ENCODE results near the gene CERS6. TPM values are rescaled to one million over a fixed set of nuclear protein-coding genes. Genes with fewer than 3 reads are reported as not detected.

The CERS6 gene
- total and polyA plus RNA-seq, 2 experiments from 2014 or later = 40.9 to 99.1 TPM

DNA sequence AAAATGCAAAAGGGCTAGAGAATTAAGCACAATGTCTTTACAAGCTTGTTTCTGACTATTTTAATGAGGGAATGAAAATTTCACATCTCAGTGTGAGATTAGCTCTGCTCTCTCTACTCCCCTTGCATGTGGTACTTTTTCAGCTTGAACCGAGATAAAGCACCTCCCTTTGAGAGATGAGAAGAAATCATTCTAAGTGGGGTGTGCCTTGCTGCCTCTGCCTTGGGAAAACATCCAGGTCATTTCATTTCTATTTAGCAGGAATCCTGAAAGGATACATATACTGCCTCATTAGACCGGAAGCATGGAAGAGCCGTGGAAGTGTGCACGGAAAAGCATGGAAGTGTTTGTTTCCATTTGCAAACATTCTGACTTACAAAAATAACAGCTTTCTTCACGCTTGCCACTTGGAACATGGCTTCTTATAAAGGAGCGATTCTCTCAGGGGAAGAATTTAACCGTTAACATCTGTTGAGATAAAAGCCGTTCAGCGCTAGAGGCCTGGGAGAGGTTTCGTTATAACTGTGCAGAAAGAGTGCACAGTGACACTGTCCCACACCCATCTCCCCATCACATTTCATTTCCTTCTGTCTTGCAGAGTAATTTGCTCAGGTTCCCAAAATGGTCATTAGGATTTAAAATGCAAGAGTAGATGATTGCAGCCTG, 363.1 kb downstream of the CERS6 start:
- TF ChIP-seq CTCF (IDR thresholded peaks at IDR 0.05; ENCODE audit: poor library complexity) = no peak
- TF ChIP-seq EZH2 (IDR thresholded peaks at IDR 0.05; ENCODE audit: borderline replicate concordance) = no peak
- no peak for TF ChIP-seq EZH2phosphoT487 (IDR thresholded peaks at IDR 0.05; ENCODE audit: low read depth, severe bottlenecking, unreplicated experiment)
- Histone ChIP-seq H3K4me2 (no peak overlapping the region), H3K36me3 (replicated peaks; ENCODE audit: insufficient read depth, low read depth) (no peaks in the 10 kb centered on the region), H3K79me2 (no peaks in the 10 kb centered on the region), H3K4me3 (no peak overlapping the region), H3K4me1 (ENCODE audit: insufficient read depth) (no peaks in the 10 kb centered on the region), H3K9me3 (ENCODE audit: low read depth) (no peaks in the 10 kb centered on the region), H2AFZ (no peak overlapping the region), H3K27me3 (no peaks in the 10 kb centered on the region), H4K20me1 (ENCODE audit: insufficient read depth, poor library complexity, severe bottlenecking) (no peaks in the 10 kb centered on the region), H3K27ac (no peak overlapping the region), H3K9me2 (replicated peaks; ENCODE audit: insufficient read depth) (no peaks in the 10 kb centered on the region)
- 54% methylated on average over 10 of the region's 10 CpGs for WGBS (ENCODE audit: low lambda C conversion rate, missing lambda C conversion rate)
- no peak for DNase-seq (ENCODE audit: low spot score)

GRCh38 chr2:168819829-168820489, 363.9 kb downstream of the CERS6 start:
- Histone ChIP-seq H3K36me3 (replicated peaks; ENCODE audit: insufficient read depth, low read depth) (no peaks in the 10 kb centered on the region), H2AFZ (no peak overlapping the region), H3K79me2 (no peaks in the 10 kb centered on the region), H3K9me3 (ENCODE audit: low read depth) (no peaks in the 10 kb centered on the region), H3K4me2 (no peak overlapping the region), H3K27ac (no peak overlapping the region), H3K4me3 (no peak overlapping the region), H3K27me3 (no peaks in the 10 kb centered on the region), H4K20me1 (ENCODE audit: insufficient read depth, poor library complexity, severe bottlenecking) (no peaks in the 10 kb centered on the region), H3K9me2 (replicated peaks; ENCODE audit: insufficient read depth) (no peaks in the 10 kb centered on the region), H3K4me1 (ENCODE audit: insufficient read depth) (peaks cover 3% of the 10 kb centered on the region)
- TF ChIP-seq EZH2 (IDR thresholded peaks at IDR 0.05; ENCODE audit: borderline replicate concordance) (no peak), CTCF (IDR thresholded peaks at IDR 0.05; ENCODE audit: poor library complexity) (no peak), EZH2phosphoT487 (IDR thresholded peaks at IDR 0.05; ENCODE audit: low read depth, severe bottlenecking, unreplicated experiment) (no peak)
- DNase-seq (ENCODE audit: low spot score) = no peak
- WGBS (ENCODE audit: low lambda C conversion rate, missing lambda C conversion rate) = 91% methylated on average over 6 of the region's 6 CpGs

DNA sequence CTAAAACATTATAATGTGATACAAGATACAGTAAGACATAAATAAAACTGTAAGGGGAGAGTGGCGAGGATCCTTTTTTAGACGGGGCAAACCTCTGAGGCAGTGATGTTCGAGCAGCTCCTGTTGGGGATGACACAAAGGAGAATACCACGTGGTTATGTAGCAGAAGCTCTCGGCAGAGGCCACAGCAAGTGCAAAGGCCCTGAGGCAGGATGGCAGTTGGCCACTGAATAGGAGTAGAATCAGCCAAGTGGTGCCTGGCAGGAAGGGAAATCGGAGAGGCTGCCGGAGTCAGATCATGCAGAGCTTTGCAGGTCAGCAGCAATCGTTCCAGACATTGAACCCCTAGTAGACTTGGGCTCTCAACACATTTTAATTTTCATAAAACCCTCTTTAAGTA, 365.5 kb downstream of the CERS6 start:
- no peaks in the 10 kb centered on the region for H4K20me1 ChIP-seq (ENCODE audit: insufficient read depth, poor library complexity, severe bottlenecking)
- no peak for TF ChIP-seq EZH2 (IDR thresholded peaks at IDR 0.05; ENCODE audit: borderline replicate concordance)
- no peak for TF ChIP-seq EZH2phosphoT487 (IDR thresholded peaks at IDR 0.05; ENCODE audit: low read depth, severe bottlenecking, unreplicated experiment)
- no peak for TF ChIP-seq CTCF (IDR thresholded peaks at IDR 0.05; ENCODE audit: poor library complexity)
- H3K27ac ChIP-seq = no peak overlapping the region
- no peaks in the 10 kb centered on the region for H3K79me2 ChIP-seq
- no peaks in the 10 kb centered on the region for H3K9me2 ChIP-seq (replicated peaks; ENCODE audit: insufficient read depth)
- H3K4me2 ChIP-seq = no peak overlapping the region
- WGBS (ENCODE audit: low lambda C conversion rate, missing lambda C conversion rate) = 95% methylated on average over 8 of the region's 8 CpGs
- H3K4me1 ChIP-seq (ENCODE audit: insufficient read depth) = peaks cover 6% of the 10 kb centered on the region
- no peak for DNase-seq (ENCODE audit: low spot score)
- no peak overlapping the region for H3K4me3 ChIP-seq
- H3K9me3 ChIP-seq (ENCODE audit: low read depth) = no peaks in the 10 kb centered on the region
- no peak overlapping the region for H2AFZ ChIP-seq
- no peaks in the 10 kb centered on the region for H3K36me3 ChIP-seq (replicated peaks; ENCODE audit: insufficient read depth, low read depth)
- no peaks in the 10 kb centered on the region for H3K27me3 ChIP-seq
